T47D (cell line): ENCODE results near the gene BRF1.

ENCODE experiments used
- DNase-seq, 2 experiments: peaks; one replicate each; pipeline versions ENCODE4 v3.0.0 to v3.0.0-alpha.2; 2011 to 2012; ENCODE audit warnings: low read depth in 1 of 2, low spot score in 1 of 2
- JUND ChIP-seq: IDR thresholded peaks from 2 replicates; pipeline ENCODE4 v1.6.1; 2012; ENCODE audit warnings: low read depth
- in situ Hi-C: cut with HindIII; loops from 2 replicates; pipeline ENCODE4 v1.10.0; 2016; ENCODE audit warnings: low sequenced_read_pairs, low pct_unique_long_range_greater_than_20kb

The BRF1 gene

GRCh38 chr14:105165761-105166485, 134.9 kb downstream of the BRF1 start:
- no peak for TF ChIP-seq JUND
- no peak for DNase-seq
- in situ Hi-C loops: no loop called here

GRCh38 chr14:105165134-105165704, 135.6 kb downstream of the BRF1 start:
- no peak for TF ChIP-seq JUND
- peak in 1 of 2 experiments; percentile 48 for DNase-seq
- in situ Hi-C loops: no loop called here

- in situ Hi-C loops: no loop called here
- TF ChIP-seq JUND: no peak
- DNase-seq: no peak
Measured at GRCh38 chr14:105163040-105163742, 137.6 kb downstream of the BRF1 start.

- DNase-seq: no peak
- TF ChIP-seq JUND: no peak
- in situ Hi-C loops: no loop called here
Measured at GRCh38 chr14:105162669-105162979, 138.2 kb downstream of the BRF1 start.

GRCh38 chr14:105161964-105162668, 138.7 kb downstream of the BRF1 start:
- no peak for TF ChIP-seq JUND
- in situ Hi-C loops: no loop called here
- no peak for DNase-seq

GRCh38 chr14:105161309-105161708, 139.5 kb downstream of the BRF1 start:
- no peak for TF ChIP-seq JUND
- in situ Hi-C loops: no loop called here
- DNase-seq: peak in 1 of 2 experiments; percentile 47

- no peak for TF ChIP-seq JUND
- in situ Hi-C loops: no loop called here
- no peak for DNase-seq
Measured at GRCh38 chr14:105160776-105161175, 140.0 kb downstream of the BRF1 start.

- in situ Hi-C loops: no loop called here
- no peak for TF ChIP-seq JUND
- DNase-seq: no peak
Measured at GRCh38 chr14:105159344-105159743, 141.5 kb downstream of the BRF1 start.
